Peyer's patch (tissue), 4 donors: ENCODE data around the gene GRIA4. TPM values are rescaled to one million over a fixed set of nuclear protein-coding genes. Genes with fewer than 3 reads are reported as not detected.

ENCODE experiments used
- DNase-seq, 3 donors: peaks; one replicate each; pipeline ENCODE4 v3.0.0-alpha.2; 2017 to 2019
- H3K27ac ChIP-seq, 4 donors: fragments of 200-600 bp; sonication (generic); one replicate each; pipeline ENCODE4 v1.5.1; 2016 to 2019
- H3K27me3 ChIP-seq, 2 donors: fragments of 200-600 bp; sonication (generic); one replicate each; pipeline ENCODE4 v1.5.1; 2019
- H3K36me3 ChIP-seq, 3 donors: fragments of 200-600 bp; sonication (generic); one replicate each; pipeline ENCODE4 v1.5.1; 2016 to 2019
- H3K4me1 ChIP-seq, 4 donors: fragments of 200-600 bp; sonication (generic); one replicate each; pipeline ENCODE4 v1.5.1; 2016 to 2019
- H3K4me3 ChIP-seq, 4 donors: fragments of 200-600 bp; sonication (generic); 1 replicate in 3 of 4; 2 replicates in 1 of 4; pipeline ENCODE4 v1.5.1; 2016 to 2019; ENCODE audit warnings: mild to moderate bottlenecking in 1 of 4
- H3K9me3 ChIP-seq, 4 donors: fragments of 200-600 bp; sonication (generic); one replicate each; pipeline ENCODE4 v1.5.1; 2016 to 2019; ENCODE audit warnings: mild to moderate bottlenecking in 1 of 4
- CTCF ChIP-seq, 6 experiments: fragments of 450-650 bp in 4 of 6; fragments of 200-600 bp in 2 of 6; sonication (generic) in 1 of 6; IDR thresholded peaks; one replicate each; pipeline ENCODE4 v1.5.1; 2017 to 2019; ENCODE audit warnings: antibody characterized with exemption in 6 of 6, mild to moderate bottlenecking in 3 of 6, moderate library complexity in 1 of 6
- POLR2A ChIP-seq, 2 donors: fragments of 450-650 bp; IDR thresholded peaks; one replicate each; pipeline ENCODE4 v1.5.1; 2017; ENCODE audit warnings: antibody characterized with exemption in 2 of 2, mild to moderate bottlenecking in 2 of 2, moderate library complexity in 2 of 2
- total RNA-seq, 4 donors: library from RNA; depleted of rRNA; stranded (reverse); fragments of >200 nt; gene quantifications; one replicate each; pipeline ENCODE4 v1.1.0, GENCODE V29; 2016

Gene GRIA4
- total RNA-seq, 4 donors from 2014 or later: 9.9 to 87.8 (median 36.6) TPM

DNA sequence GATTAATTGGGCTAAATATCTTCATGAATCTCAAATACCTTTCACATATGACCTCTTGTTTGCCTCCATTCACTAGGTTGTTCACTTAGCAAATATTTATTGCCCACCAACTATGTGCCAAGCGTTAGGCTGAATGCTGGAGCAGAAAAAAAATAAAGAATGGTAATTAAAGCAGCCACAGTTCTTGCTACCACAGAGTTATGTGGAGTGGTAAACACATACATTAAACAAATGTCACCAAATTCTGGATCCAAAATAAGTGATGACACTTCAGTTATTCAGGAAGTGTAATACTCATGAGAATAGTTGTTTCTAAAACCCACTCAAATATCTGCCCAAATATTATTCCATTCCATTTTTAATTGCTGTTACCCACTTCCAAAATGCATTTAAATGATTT lies 128.4 kb downstream of the GRIA4 start:
- H3K27me3 ChIP-seq: no peaks in the 10 kb centered on the region
- H3K4me1 ChIP-seq: no peaks in the 10 kb centered on the region
- no peak for TF ChIP-seq POLR2A (IDR thresholded peaks at IDR 0.05)
- no peak for TF ChIP-seq CTCF (IDR thresholded peaks at IDR 0.05)
- no peak for DNase-seq
- H3K36me3 ChIP-seq: no peaks in the 10 kb centered on the region
- H3K27ac ChIP-seq: no peak overlapping the region
- H3K9me3 ChIP-seq: no peaks in the 10 kb centered on the region
- H3K4me3 ChIP-seq: no peak overlapping the region

DNA sequence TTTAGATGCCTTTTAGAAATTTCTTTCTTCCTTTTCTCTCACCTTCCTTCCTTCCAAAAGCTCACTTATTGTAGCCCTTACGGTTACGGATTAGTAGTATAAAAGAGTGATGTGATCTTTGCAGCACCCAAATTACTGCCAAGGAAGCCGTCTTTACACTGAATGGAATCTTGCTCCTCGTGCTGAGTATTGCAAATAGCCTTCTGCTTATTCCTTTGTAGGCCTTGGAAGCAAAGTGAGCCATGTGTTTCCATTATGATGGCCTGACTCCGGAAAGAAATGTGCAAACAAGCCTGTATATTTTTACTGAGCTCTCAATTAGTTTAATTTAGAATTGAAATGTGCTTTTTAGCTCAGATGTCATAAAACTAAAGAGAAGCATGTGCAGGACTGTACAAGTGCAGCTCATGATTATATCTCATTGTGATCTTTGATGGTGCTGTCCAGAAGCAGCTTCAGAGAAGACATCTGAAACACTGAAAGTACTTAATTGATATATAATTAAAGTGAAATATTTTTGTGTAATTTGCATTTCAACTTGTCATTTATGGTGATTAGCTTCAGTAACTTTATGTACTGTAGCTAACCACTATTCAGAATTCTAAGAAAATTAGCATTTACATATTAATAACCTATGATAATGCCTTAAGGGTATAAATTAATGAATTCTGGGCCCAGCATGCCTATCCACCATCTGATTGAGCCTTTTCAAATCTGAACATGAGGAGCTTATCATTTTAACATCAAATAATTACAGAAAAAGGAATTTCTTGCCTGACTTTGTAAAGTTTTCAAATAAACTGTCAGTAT lies 129.3 kb downstream of the GRIA4 start:
- TF ChIP-seq POLR2A (IDR thresholded peaks at IDR 0.05): no peak
- no peak for TF ChIP-seq CTCF (IDR thresholded peaks at IDR 0.05)
- Histone ChIP-seq H3K4me1 (no peaks in the 10 kb centered on the region), H3K27ac (no peak overlapping the region), H3K36me3 (no peaks in the 10 kb centered on the region), H3K9me3 (no peaks in the 10 kb centered on the region), H3K27me3 (no peaks in the 10 kb centered on the region), H3K4me3 (no peak overlapping the region)
- DNase-seq: no peak

- Histone ChIP-seq H3K4me3 (no peak overlapping the region), H3K27me3 (no peaks in the 10 kb centered on the region), H3K27ac (no peak overlapping the region), H3K9me3 (no peaks in the 10 kb centered on the region), H3K36me3 (no peaks in the 10 kb centered on the region), H3K4me1 (no peaks in the 10 kb centered on the region)
- DNase-seq: no peak
- no peak for TF ChIP-seq POLR2A (IDR thresholded peaks at IDR 0.05)
- TF ChIP-seq CTCF (IDR thresholded peaks at IDR 0.05): no peak
Observed at GRCh38 chr11:105740164-105740903, 130.5 kb downstream of the GRIA4 start.

GRCh38 chr11:105741488-105742020 lies 131.7 kb downstream of the GRIA4 start:
- no peak for DNase-seq
- no peaks in the 10 kb centered on the region for H3K4me1 ChIP-seq

DNA sequence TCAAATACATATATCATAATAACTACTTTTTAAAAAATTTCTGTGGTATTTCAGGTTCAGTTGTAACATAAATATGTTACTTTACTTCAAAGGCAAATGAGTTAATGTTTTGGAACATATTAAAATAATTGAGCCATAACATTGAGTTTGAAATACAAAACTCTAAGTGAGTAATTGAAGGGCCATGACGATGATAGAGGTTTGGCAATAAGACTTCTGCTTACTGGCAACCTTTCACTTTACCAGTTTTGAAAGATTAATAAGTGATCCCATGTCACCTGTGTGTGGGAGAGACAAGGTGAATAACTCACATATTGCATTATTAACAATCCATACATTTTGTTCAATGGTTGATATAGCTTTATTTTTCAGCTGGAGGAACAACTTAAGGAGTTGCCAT lies 144.4 kb downstream of the GRIA4 start:
- no peak for TF ChIP-seq CTCF (IDR thresholded peaks at IDR 0.05)
- TF ChIP-seq POLR2A (IDR thresholded peaks at IDR 0.05): no peak

More at GRCh38 chr11:105741488-105742020, 131.7 kb downstream of the GRIA4 start:
- Histone ChIP-seq H3K9me3 (no peaks in the 10 kb centered on the region), H3K27me3 (no peaks in the 10 kb centered on the region), H3K36me3 (no peaks in the 10 kb centered on the region), H3K27ac (no peak overlapping the region), H3K4me3 (no peak overlapping the region)
- no peak for TF ChIP-seq CTCF (IDR thresholded peaks at IDR 0.05)
- TF ChIP-seq POLR2A (IDR thresholded peaks at IDR 0.05): no peak

More for the DNA sequence above, 144.4 kb downstream of the GRIA4 start:
- no peak for DNase-seq
- H3K4me3 ChIP-seq: no peak overlapping the region
- no peaks in the 10 kb centered on the region for H3K4me1 ChIP-seq
- no peaks in the 10 kb centered on the region for H3K9me3 ChIP-seq
- H3K27me3 ChIP-seq: no peaks in the 10 kb centered on the region
- no peak overlapping the region for H3K27ac ChIP-seq
- no peaks in the 10 kb centered on the region for H3K36me3 ChIP-seq
